GM19372 (cell line): ENCODE measurements around the gene FAM174C.
"Not testable (repeated sequence)": the region's sequence is repeated elsewhere in the genome, so short reads cannot be mapped to it uniquely, and the experiment has no call there.

Experiments used
- ATAC-seq: cut with Tn5 transposase; IDR thresholded peaks from one replicate; pipeline ENCODE4 v1.9.1; 2021; ENCODE audit warnings: mild to moderate bottlenecking, low read depth, moderate library complexity; ENCODE audit not compliant: unreplicated experiment

Gene FAM174C

GRCh38 chr19:1313695-1314613 lies 38.6 kb downstream of the FAM174C start:
- no peak for ATAC-seq

- no peak for ATAC-seq
Measured at GRCh38 chr19:1315470-1316166, 40.3 kb downstream of the FAM174C start.

DNA sequence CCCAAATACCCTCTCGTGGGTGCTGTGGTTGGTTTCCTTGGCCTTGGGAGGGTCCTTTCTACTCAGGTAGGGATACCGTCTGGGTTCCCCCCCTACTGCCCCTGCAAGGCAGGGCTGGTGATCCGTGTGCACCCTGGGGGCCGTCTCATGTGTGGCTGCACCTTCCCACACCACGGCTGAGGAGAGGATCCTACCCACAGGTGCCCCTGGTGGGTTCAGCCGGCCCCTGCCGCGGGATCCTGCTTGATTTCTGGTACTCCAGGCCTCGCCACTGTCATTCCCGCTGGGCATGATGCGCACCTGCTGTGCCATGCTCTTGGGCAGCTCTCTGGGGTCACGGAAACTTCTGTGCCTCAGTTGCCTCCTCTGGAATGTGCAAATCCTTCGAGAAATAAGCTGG lies 41.1 kb downstream of the FAM174C start:
- no peak for ATAC-seq

- no peak for ATAC-seq
Measured at GRCh38 chr19:1317274-1318003, 42.1 kb downstream of the FAM174C start.

DNA sequence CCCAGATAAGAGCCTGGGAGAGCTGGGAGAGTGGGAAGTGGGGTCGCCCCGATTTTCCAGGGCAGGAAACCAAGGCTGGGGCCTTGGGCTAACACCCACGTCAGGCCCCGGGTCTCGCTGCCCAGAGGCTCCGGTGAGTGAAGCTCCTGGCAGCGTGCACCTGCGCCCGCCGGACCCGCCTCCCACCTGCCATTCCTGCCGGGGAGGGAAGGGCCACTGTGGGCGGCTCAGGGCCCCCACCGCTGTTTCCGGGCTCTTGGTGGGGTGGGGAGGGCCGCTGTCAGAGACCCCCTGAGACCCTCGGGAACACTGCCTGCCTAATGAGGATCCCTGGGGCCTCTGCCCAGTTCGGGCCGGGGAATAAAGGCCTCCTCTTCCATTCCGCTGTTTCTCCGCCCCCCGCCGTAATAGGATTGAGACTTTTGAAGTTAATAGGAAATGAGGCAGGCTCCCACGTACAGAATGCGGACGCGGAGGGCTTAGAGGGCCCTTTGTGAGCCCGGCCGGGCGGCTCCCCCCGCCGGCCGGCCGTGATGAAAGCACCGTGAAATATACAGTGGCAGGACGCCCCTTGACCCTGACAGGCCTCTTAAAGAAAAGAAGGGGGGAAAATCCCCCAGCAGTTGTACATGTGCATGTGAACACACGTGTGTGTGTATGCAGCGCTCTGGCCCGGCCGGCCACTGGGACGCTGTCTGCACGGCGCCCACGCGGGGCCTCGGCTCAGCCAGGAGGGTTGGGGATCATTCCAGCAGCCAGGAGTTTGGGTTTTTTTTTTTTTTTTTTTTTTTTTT lies 43.5 kb downstream of the FAM174C start:
- no peak for ATAC-seq

- ATAC-seq = not testable (repeated sequence)
Measured at GRCh38 chr19:1320282-1320650, 44.9 kb downstream of the FAM174C start.

- no peak for ATAC-seq
Measured at GRCh38 chr19:1321539-1321938, 46.2 kb downstream of the FAM174C start.

DNA sequence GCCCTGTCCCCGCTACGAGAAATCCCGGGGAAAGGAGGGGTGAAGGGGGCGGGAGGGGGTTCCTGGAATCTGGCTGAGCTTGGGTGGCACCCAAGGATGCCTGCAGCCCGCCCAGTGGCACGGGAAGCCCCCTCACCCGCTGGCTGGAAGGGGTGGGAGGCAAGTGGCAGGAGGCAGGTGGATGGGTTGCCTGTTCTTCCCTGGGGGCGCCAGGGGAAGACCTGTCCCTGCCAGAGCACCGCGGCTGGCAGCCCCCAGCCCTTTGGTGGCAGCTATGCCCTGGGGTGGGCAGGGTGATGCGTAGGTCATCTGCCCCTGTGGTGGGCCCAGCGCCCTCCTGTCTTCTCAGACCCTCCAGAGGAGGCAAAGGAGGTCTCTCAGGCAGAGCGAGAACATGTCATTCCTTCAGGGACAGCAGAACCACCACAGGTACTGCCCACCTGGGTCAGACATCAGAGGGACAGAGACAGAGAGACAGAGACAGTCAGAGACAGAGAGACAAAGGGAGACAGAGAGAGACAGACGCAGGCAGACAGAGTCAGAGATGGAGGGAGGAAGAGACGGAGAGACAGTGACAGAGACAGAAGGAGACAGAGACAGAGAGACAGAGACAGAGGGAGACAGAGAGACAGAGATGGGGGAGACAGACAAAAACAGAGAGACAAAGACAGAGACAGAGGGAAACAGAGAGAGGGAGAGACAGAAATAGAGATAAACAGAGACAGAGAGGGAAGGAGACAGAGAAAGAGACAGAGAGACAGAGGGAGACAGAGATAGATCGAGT lies 47.1 kb downstream of the FAM174C start:
- ATAC-seq = no peak

- no peak for ATAC-seq
Measured at GRCh38 chr19:1324249-1324805, 49.0 kb downstream of the FAM174C start.

DNA sequence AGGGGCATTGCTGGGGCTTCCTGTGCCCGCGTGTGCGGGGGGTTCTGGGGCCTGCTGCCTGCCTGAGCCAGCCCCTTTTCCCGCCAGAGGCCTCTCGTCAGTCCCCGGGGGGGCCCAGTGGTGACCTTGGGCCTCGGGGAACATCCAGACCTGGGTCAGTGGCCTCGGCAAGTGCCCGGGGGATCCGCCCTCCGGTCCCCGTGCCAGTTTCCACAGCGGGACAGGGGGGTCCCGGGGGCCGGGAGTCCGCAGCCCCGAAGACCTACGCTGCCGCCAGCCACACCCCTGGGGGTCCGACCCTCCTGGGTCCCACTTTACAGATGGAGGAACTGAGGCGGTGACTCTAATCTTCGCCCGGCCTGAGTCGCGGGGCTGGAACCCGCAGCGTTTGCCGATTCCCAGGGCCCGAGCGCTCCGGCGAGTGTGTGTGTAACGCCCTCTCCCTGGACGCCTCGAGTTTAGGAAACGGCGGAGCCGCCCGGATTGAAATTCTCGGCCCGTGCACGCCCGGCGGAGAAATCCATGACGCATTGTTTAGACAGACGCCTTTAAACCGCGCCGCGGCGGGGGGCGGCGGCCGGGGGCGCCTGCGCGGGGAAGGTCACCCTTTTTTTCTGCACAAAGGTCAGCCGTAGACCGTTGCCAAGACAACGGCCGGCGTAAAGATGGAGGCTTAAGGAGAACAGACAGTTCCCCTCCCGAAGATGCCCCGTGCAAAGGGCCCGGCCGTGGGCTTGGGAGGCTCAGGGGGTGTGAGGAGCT lies 49.7 kb downstream of the FAM174C start:
- no peak for ATAC-seq

GRCh38 chr19:1325568-1326294 lies 50.4 kb downstream of the FAM174C start:
- no peak for ATAC-seq

DNA sequence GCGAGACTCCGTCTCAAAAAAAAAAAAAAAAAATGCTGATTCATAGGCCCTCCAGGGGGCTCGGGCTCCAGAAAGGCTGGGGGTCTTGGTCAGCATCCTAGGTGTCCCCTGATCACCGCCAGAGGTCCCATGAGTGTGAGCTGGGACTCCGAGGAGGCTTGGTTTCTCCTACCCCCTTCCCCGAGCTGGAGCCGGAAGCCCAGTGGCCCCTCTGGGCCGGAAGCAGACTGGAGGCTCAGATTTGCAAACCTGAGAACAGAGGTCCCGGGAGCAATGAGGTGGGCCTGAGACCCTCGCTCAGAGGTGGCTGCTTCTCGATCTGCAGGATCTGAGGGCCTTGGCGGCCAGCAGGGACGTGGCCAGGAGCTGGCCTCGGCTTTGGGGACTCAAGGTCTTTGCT lies 51.8 kb downstream of the FAM174C start:
- no peak for ATAC-seq
